ENCODE results near the gene FBXO41.
A peak's percentile ranks its signal among the peaks of the same experiment; 100 is the strongest.

Gene FBXO41

GRCh38 chr2:73260338-73260984 lies 23.8 kb downstream of the FBXO41 start:
- peak; percentile 60 for DNase-seq

- DNase-seq = no peak
Measured at GRCh38 chr2:73259704-73260337, 24.5 kb downstream of the FBXO41 start.

GRCh38 chr2:73259276-73259675 lies 25.0 kb downstream of the FBXO41 start:
- no peak for DNase-seq

- no peak for DNase-seq
Measured at GRCh38 chr2:73258913-73259215, 25.4 kb downstream of the FBXO41 start.

GRCh38 chr2:73258186-73258912 lies 25.9 kb downstream of the FBXO41 start:
- DNase-seq = no peak

GRCh38 chr2:73257425-73258125 lies 26.7 kb downstream of the FBXO41 start:
- peak; percentile 43 for DNase-seq

GRCh38 chr2:73257021-73257420 lies 27.3 kb downstream of the FBXO41 start:
- DNase-seq = no peak

GRCh38 chr2:73256618-73256922 lies 27.7 kb downstream of the FBXO41 start:
- no peak for DNase-seq

GRCh38 chr2:73255907-73256617 lies 28.2 kb downstream of the FBXO41 start:
- no peak for DNase-seq

- DNase-seq = no peak
Measured at GRCh38 chr2:73255007-73255644, 29.2 kb downstream of the FBXO41 start.

- no peak for DNase-seq
Measured at GRCh38 chr2:73254343-73255006, 29.8 kb downstream of the FBXO41 start.

- DNase-seq = peak; percentile 20
Measured at GRCh38 chr2:73253901-73254300, 30.4 kb downstream of the FBXO41 start.

GRCh38 chr2:73253400-73253799 lies 30.9 kb downstream of the FBXO41 start:
- no peak for DNase-seq

- DNase-seq = no peak
Measured at GRCh38 chr2:73252238-73253027, 31.8 kb downstream of the FBXO41 start.

- no peak for DNase-seq
Measured at GRCh38 chr2:73250872-73251846, 33.1 kb downstream of the FBXO41 start.

GRCh38 chr2:73249636-73250035 lies 34.6 kb downstream of the FBXO41 start:
- DNase-seq = no peak

- no peak for DNase-seq
Measured at GRCh38 chr2:73246850-73247249, 37.4 kb downstream of the FBXO41 start.

- no peak for DNase-seq
Measured at GRCh38 chr2:73244580-73244979, 39.7 kb downstream of the FBXO41 start.

- peak; percentile 63 for DNase-seq
Measured at GRCh38 chr2:73243884-73244570, 40.3 kb downstream of the FBXO41 start.
